A673 (cell line): Measurements from ENCODE around the gene UMODL1. TPM values are rescaled to one million over a fixed set of nuclear protein-coding genes. Genes with fewer than 3 reads are reported as not detected.

ENCODE experiments used
- BruUV-seq: library from RNA; stranded (reverse); fragments of 400-500 nt; replicated peaks from 2 replicates; lab custom pipeline; 2021; lab: Mats Ljungman, UMichigan
- CTCF ChIA-PET: fragments of 300-600 bp; sonication (Branson Sonifier 250); formaldehyde crosslinking; loops from one replicate; lab custom pipeline; 2022; ENCODE audit warnings: antibody characterized with exemption; lab: Charles Lee
- POLR2A ChIA-PET: fragments of 300-600 bp; sonication (Branson Sonifier 250); formaldehyde crosslinking; loops from one replicate; lab custom pipeline; 2022; ENCODE audit warnings: antibody characterized with exemption; ENCODE audit not compliant: low non-redundant PET; lab: Charles Lee
- DNase-seq: peaks from one replicate; pipeline ENCODE4 v3.0.0-alpha.2; 2015; ENCODE audit warnings: low spot score
- H3K27ac ChIP-seq: fragments of 200-600 bp; sonication (generic); 2 replicates; pipeline ENCODE4 v1.5.1; 2016; ENCODE audit warnings: mixed run types, low read depth, mild to moderate bottlenecking, mixed read lengths, antibody characterized with exemption, low read length; ENCODE audit not compliant: poor library complexity, severe bottlenecking
- H3K27me3 ChIP-seq: fragments of 200-600 bp; sonication (generic); replicated peaks from 2 replicates; pipeline ENCODE4 v1.6.1; 2017; ENCODE audit warnings: mixed run types, low read depth, mild to moderate bottlenecking, mixed read lengths, antibody characterized with exemption, low read length; ENCODE audit not compliant: insufficient read depth, poor library complexity
- H3K36me3 ChIP-seq: fragments of 200-600 bp; sonication (generic); 2 replicates; pipeline ENCODE4 v1.6.1; 2016; ENCODE audit warnings: mixed run types, mild to moderate bottlenecking, mixed read lengths, antibody characterized with exemption, low read length; ENCODE audit not compliant: insufficient read depth, poor library complexity, severe bottlenecking
- H3K4me1 ChIP-seq: fragments of 200-600 bp; sonication (generic); 2 replicates; pipeline ENCODE4 v1.6.1; 2017; ENCODE audit warnings: mixed run types, mild to moderate bottlenecking, mixed read lengths, antibody characterized with exemption, low read length; ENCODE audit not compliant: insufficient read depth, poor library complexity, severe bottlenecking
- H3K4me3 ChIP-seq: fragments of 200-600 bp; sonication (generic); 2 replicates; pipeline ENCODE4 v1.5.1; 2016; ENCODE audit warnings: low read depth, mixed run types, mild to moderate bottlenecking, mixed read lengths, low read length; ENCODE audit not compliant: poor library complexity, severe bottlenecking
- H3K9me3 ChIP-seq: fragments of 200-600 bp; sonication (generic); 2 replicates; pipeline ENCODE4 v1.6.1; 2016; ENCODE audit warnings: mixed run types, low read depth, mild to moderate bottlenecking, mixed read lengths, antibody characterized with exemption, low read length; ENCODE audit not compliant: poor library complexity, severe bottlenecking
- CTCF ChIP-seq: fragments of 300-800, 200-600 bp; sonication (generic); conservative IDR thresholded peaks from 2 replicates; pipeline ENCODE4 v1.5.1; 2017; ENCODE audit warnings: low read depth, mild to moderate bottlenecking, antibody characterized with exemption, low read length, moderate library complexity, mixed read lengths
- EZH2 ChIP-seq: fragments of 200-600 bp; sonication (generic); IDR thresholded peaks from 2 replicates; pipeline ENCODE4 v1.6.1; 2017; ENCODE audit warnings: borderline replicate concordance, low read depth, mild to moderate bottlenecking, mixed read lengths, antibody characterized with exemption, low read length; ENCODE audit not compliant: poor library complexity, severe bottlenecking
- intact Hi-C: fragments of 100-400 bp; cut with micrococcal nuclease; formaldehyde crosslinking; loops from one replicate; pipeline ENCODE4 v1.10.0; 2022; ENCODE audit not compliant: unreplicated experiment
- total RNA-seq: library from RNA; stranded (reverse); gene quantifications from 2 replicates; pipeline ENCODE4 v1.2.3, GENCODE V29; 2021

UMODL1 gene
- total RNA-seq, 1 experiment from 2014 or later, result not detected

DNA sequence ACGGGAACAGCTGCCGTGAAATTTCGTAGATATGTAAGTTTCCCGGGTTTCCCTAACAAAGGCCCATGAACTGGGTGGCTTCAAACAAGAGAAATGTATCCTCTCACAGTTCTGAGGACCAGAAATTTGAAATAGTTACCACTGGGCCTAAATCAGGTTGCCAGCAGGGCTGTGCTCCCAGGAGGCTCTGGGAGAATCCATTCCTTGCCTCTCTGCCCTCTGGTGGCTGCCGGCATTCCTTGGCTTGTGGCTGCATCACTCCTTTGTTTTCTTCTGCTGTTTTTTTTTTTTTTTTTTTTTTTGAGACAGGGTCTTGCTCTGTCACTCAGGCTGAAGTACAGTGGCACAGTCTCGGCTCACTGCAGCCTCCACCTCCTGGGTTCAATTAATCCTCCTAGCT lies 23.7 kb downstream of the UMODL1 start:
- no peak overlapping the region for H3K27ac ChIP-seq
- peaks cover 7% of the 10 kb centered on the region for H3K9me3 ChIP-seq
- no TSS peak for BruUV-seq
- intact Hi-C loops, result no loop called here
- CTCF ChIA-PET, result no interaction called here
- POLR2A ChIA-PET, result no interaction called here
- H3K36me3 ChIP-seq, result no peaks in the 10 kb centered on the region
- TF ChIP-seq CTCF, result no peak
- TF ChIP-seq EZH2, result no peak
- H3K4me3 ChIP-seq, result no peak overlapping the region
- no peaks in the 10 kb centered on the region for H3K27me3 ChIP-seq
- no peak for DNase-seq
- H3K4me1 ChIP-seq, result peaks cover 11% of the 10 kb centered on the region

DNA sequence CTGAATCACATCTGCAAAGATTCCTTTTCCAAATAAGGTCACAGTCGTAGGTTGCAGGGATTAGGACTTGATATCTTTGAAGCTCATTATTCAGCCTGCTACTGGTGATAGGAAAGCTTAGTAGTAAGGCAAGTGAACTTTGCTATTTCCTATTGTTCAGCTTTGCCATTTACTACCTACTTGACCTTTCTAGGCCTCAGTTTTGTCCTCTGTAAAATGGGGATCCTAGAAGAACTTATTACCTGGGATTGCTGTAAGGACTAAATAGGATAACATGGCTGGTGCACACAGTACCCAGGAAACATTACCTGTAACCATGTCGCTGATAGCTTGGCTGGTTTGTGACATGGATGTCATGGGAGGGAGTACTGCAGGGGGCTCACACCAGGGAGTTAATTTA lies 24.5 kb downstream of the UMODL1 start:
- Histone ChIP-seq H3K4me3 (no peak overlapping the region), H3K27me3 (no peaks in the 10 kb centered on the region), H3K36me3 (no peaks in the 10 kb centered on the region), H3K4me1 (peaks cover 11% of the 10 kb centered on the region), H3K27ac (no peak overlapping the region), H3K9me3 (peaks cover 7% of the 10 kb centered on the region)
- CTCF ChIA-PET, result interaction anchor here (0.5 kb wide), 1 partner anchor 173 kb away, joined by 6 read pairs; no protein-coding TSS in a partner anchor
- BruUV-seq, result no TSS peak
- intact Hi-C loops, result no loop called here
- DNase-seq, result no peak
- TF ChIP-seq EZH2, result no peak
- TF ChIP-seq CTCF, result no peak
- POLR2A ChIA-PET, result no interaction called here

GRCh38 chr21:42096566-42096965 lies 25.4 kb downstream of the UMODL1 start:
- Histone ChIP-seq H3K4me1 (peaks cover 11% of the 10 kb centered on the region), H3K27me3 (no peaks in the 10 kb centered on the region), H3K36me3 (no peaks in the 10 kb centered on the region), H3K4me3 (no peak overlapping the region), H3K9me3 (peaks cover 7% of the 10 kb centered on the region), H3K27ac (no peak overlapping the region)
- ChIA-PET CTCF (interaction anchor here (0.6 kb wide), 1 partner anchor 817 kb away, joined by 3 read pairs; no protein-coding TSS in a partner anchor), POLR2A (no interaction called here)
- no peak for DNase-seq
- intact Hi-C loops, result no loop called here
- BruUV-seq, result no TSS peak
- TF ChIP-seq EZH2 (no peak), CTCF (no peak)
